ENCODE measurements around the gene MGA. TPM values are rescaled to one million over a fixed set of nuclear protein-coding genes. Genes with fewer than 3 reads are reported as not detected.

The MGA gene
- total and polyA plus RNA-seq, 2 of the 8 experiments (the other 6 are each of a cell fraction or from before 2014, with no cell fraction given): 7.6 to 53.2 TPM

DNA sequence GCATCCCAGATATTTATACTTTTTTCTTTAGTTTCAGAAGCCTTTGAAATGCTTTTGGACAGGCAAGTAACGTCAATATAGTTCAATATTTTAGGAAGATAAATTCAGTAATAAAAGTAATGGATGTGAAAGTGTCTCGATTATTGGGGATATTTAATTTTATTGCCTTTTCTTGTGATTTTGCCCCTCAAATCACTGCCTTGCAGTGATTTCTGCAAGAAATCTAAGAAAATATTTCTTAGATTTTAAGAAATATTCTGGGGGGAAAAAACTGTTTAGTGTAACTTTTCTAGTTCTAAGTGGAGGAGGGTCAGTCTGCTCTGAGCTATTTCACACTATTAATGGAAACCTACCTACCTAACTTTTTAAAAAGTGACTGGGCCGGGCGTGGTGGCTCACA, 33.6 kb downstream of the MGA start:
- CTCF ChIA-PET (ENCODE audit: partially characterized antibody): interaction anchor here (2.5 kb wide), 1 partner anchor 11 kb away, joined by 15 read pairs; no protein-coding TSS in a partner anchor
- POLR2A ChIA-PET (ENCODE audit: partially characterized antibody): interaction anchor here (1.2 kb wide), 1 partner anchor 14 kb away, joined by 4 read pairs; no protein-coding TSS in a partner anchor

More for the DNA sequence above, 33.6 kb downstream of the MGA start:
- Histone ChIP-seq H4K91ac (replicated peaks; ENCODE audit: insufficient read length, low read length) (no peak overlapping the region), H2BK12ac (ENCODE audit: low read depth, low read length) (no peak overlapping the region), H3K23me2 (ENCODE audit: low read depth, low read length) (0 out of 2 replicates have a peak, but pooled peaks cover 2% of the 10 kb centered on the region), H3K4me1 (replicated peaks in 1 of 4; ENCODE audit: control insufficient read depth in 3 of 4, insufficient read depth in 4 of 4, low read length in 3 of 4) (no peaks in the 10 kb centered on the region), H3K23ac (ENCODE audit: insufficient read length) (no peak overlapping the region), H3K9ac (replicated peaks in 1 of 4; ENCODE audit: extremely low read depth in 1 of 4, low read depth in 3 of 4, low read length in 3 of 4) (no peak overlapping the region), H3K27ac (ENCODE audit: low read depth, low read length) (no peak overlapping the region), H3K4me3 (ENCODE audit: extremely low read depth in 1 of 4, insufficient read depth in 2 of 4, low read depth in 3 of 4, low read length in 4 of 4) (no peak overlapping the region), H2AK5ac (ENCODE audit: low read depth, low read length) (no peak overlapping the region), H2BK20ac (ENCODE audit: low read length) (no peak overlapping the region), H3K56ac (replicated peaks; ENCODE audit: insufficient read length, low read depth, low read length) (no peak overlapping the region), H3K79me1 (ENCODE audit: low read depth, low read length) (peaks cover 5% of the 10 kb centered on the region; the same call in 1 of the 2 replicates), H4K5ac (ENCODE audit: insufficient read length, low read depth, low read length) (no peak overlapping the region), H3K27me3 (replicated peaks in 1 of 4; ENCODE audit: control insufficient read depth in 3 of 4, extremely low read depth in 1 of 4, insufficient read depth in 3 of 4, low read length in 3 of 4) (no peaks in the 10 kb centered on the region), H3K4ac (replicated peaks; ENCODE audit: insufficient read length, low read depth, low read length) (no peak overlapping the region), H2AFZ (ENCODE audit: low read length) (no peak overlapping the region), H3K14ac (ENCODE audit: insufficient read length) (no peak overlapping the region), H3K36me3 (ENCODE audit: control insufficient read depth in 2 of 4, insufficient read depth in 4 of 4, low read length in 3 of 4) (peaks cover 0 to 5% (median 4%) of the 10 kb centered on the region in 4 experiments; a peak in 4 of 8 replicates), H4K8ac (ENCODE audit: extremely low read depth, insufficient read depth, low read length) (no peak overlapping the region), H2BK5ac (ENCODE audit: low read depth, low read length) (no peak overlapping the region), H3K4me2 (ENCODE audit: insufficient read depth in 1 of 2, low read depth in 2 of 2, low read length in 2 of 2) (no peak overlapping the region), H2BK120ac (replicated peaks; ENCODE audit: low read depth, low read length) (no peak overlapping the region), H3K18ac (ENCODE audit: extremely low read depth, low read length) (no peak overlapping the region), H4K20me1 (replicated peaks in 1 of 2; ENCODE audit: control insufficient read depth in 1 of 2, insufficient read depth in 2 of 2, low read length in 2 of 2) (peaks cover 0 to 2% of the 10 kb centered on the region in 2 experiments), H3K9me3 (ENCODE audit: insufficient read depth in 2 of 2, low read depth in 1 of 2, low read length in 1 of 2) (no peaks in the 10 kb centered on the region), H3K79me2 (ENCODE audit: control insufficient read depth in 1 of 2, insufficient read depth in 2 of 2, low read length in 2 of 2) (peaks cover 3 to 79% of the 10 kb centered on the region in 2 experiments; a peak in 2 of 4 replicates), H2BK15ac (ENCODE audit: low read length) (no peak overlapping the region)
- DNase-seq (ENCODE audit: low read depth in 1 of 2, low spot score in 2 of 2) (no peak), FAIRE-seq (no peak)
- WGBS, 2 experiments (ENCODE audit: extremely low coverage in 1 of 2, insufficient coverage in 1 of 2, insufficient read length in 1 of 2, insufficient replicate concordance in 2 of 2, low coverage in 1 of 2, low lambda C conversion rate in 2 of 2, missing lambda C conversion rate in 1 of 2): 84% methylated on average over 4 of the region's 4 CpGs; no CpG with 5 or more reads in 1 of the 2 experiments
- no peak for TF ChIP-seq PHF8 (conservative IDR thresholded peaks at IDR 0.05; ENCODE audit: low read depth, low read length)
- no peak for TF ChIP-seq RXRA (IDR thresholded peaks at IDR 0.05; ENCODE audit: insufficient read depth, low read depth, low read length)

Measured in H1 (cell line).